NCI-H82 treated with DMSO at 0.1 percent for 48 hours (cell line): ENCODE results near the gene LTB.

Experiments
- DNase-seq: peaks from one replicate; lab custom pipeline; 2025; ENCODE audit not compliant: unreplicated experiment; lab: John Stamatoyannopoulos, UW

Gene LTB

DNA sequence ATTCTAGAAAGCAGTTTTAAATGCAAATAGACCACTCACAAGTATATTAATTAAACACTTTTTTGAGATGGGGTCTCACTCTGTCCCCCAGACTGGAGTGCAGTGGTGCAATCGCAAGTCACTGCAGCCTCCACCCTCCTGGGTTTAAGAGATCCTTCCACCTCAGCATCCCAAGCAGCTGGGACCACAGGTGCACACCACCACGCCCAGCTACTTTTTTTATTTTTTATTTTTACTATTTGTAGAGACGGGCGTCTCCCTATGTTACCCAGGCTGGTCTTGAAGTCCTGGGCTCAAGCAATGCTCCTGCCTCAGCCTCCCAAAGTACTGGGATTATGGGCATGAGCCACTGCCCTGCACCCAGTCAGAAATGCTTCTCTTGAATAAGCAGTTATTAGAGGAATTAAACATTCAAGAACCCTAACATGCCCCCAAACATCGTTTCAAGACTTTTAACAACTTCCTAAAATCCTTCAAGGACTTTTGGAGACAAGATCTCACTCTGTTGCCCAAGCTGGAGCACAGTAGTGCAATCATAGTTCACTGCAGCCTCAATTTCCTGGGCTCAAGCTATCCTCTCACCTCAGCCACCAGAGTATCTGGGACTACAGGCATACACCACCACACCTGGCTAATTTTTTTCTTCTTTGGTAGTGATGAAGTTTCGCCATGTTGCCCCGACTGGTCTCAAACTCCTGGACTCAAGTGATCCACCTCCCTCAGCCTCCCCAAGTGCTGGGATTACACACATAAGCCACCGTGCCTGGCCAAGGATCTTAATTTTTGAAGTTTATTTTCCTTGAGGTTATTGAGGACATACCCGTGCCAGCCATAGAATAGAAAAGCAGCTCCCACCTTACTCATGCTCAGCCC, 50.2 kb downstream of the LTB start:
- DNase-seq = no peak

DNA sequence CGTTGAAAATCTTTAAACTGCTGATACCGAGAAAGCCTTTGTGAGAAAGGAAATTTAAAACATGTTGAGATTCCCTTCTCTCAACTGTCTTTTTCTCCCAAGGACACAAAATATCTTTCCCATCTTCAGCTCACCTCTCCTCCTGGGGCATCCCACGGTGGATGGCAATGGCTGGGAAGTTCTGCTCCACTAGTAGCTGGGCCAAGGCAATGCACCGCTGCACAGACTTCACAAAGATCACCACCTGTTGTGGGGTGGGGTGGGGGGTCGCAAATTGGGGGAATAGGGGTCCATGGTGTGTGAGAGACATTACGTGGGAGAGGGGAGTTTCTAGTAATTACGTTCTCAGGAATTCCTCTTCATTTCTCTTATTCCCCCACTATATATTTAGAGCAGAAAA, 51.1 kb downstream of the LTB start:
- no peak for DNase-seq

- no peak for DNase-seq
Measured at GRCh38 chr6:31530659-31531058, 51.6 kb downstream of the LTB start.
